GM18517 (cell line): ENCODE results near the gene LPP.

ENCODE experiments used
- ATAC-seq: cut with Tn5 transposase; IDR thresholded peaks from one replicate; pipeline ENCODE4 v1.9.1; 2021; ENCODE audit warnings: mild to moderate bottlenecking, moderate library complexity; ENCODE audit not compliant: unreplicated experiment

LPP gene

DNA sequence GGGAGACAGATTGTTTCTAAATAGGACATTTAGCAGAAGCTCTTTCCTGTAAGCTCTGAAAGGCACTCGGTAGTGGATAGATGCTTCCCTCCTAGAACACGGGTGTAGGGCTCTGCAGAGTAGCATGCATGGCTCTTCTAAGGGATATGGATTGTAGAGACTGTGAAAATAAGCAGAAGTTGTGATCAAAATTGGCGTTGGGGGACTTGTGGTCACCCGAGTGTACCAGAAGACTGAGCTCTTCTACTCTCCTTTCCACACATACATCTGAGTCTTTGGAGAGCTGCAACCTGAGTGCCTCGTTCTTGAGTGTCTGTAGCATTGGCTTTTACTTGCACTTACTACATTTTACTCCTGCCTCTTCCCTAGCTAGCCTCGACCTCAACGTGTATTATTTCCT, 197.7 kb downstream of the LPP start:
- ATAC-seq, result no peak

DNA sequence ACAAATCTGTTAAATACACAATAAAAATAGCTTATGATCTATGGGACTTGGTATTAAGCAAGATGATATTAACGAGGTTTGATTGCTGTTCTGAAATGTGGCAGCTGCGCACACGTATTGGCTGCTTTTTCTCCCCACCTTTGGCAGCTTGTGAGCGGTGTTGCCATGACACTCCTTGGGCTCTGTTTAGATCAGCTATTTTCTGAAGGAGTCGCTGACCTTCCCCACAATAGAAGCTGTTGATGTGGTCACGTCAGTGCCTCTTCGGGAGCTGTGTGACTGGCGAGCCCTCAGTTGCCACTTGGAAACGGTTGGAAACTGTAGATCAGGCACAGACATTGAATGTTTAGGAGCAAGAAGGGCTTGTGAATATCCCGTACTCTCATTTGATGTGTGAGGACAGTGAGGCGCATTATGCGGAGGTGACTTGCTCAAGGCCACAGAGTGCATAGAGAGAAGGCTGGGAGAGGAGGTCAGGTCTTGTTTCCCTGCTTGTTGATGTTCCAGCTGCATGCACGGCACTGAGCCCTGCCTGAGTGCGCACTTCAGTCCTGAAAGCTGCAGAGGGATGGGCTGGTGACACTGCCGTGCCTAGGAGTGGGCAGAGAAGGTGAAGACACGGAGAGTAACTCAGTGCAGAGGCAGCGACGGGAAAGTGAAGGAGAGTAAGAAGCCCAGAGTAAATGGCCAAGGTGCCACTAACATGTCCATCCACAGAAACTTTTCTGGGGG, 198.4 kb downstream of the LPP start:
- no peak for ATAC-seq

DNA sequence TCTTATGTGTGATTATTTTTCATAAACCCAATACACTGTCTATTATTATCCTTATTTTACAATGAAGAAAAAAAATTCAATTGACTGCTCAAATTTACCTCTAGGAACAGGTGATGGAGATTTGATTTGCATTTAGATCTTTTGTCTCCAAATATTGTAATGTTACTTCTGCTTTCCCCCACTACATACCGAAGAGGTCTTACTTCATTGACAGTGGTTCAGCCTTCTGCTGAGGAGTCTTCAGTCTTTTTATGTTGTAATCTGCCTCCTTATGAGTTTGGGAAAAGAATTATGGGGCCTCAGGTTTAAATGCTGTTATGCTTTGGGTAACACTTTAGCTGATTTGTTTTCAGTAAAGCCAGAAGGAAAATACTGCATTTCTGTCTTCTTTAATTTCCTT, 199.5 kb downstream of the LPP start:
- ATAC-seq, result no peak

GRCh38 chr3:188358787-188359493, 205.0 kb downstream of the LPP start:
- no peak for ATAC-seq

DNA sequence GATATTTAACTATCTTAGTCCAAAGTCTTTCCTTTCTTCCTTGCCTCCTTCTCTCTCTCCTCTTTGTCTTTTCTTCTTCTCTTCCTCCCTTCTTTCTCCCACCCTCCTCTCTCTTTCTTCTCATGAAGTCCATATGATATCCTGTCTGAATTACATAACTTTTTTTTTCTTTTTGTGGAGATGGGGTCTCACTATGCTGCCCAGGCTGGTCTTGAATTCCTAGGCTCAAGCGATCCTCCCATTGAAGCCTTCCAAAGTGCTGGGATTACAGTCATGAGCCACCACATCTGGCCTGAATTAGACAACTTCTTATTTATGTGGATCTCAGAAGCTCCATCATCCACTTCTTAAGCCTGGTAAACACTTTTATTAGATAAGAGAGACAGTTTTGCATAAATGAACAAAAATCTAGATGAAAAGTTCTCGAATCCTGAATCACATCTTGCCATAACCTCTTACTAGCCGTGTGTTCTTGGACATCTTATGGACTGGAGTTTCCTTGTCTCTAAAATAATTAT, 206.5 kb downstream of the LPP start:
- ATAC-seq, result no peak

- no peak for ATAC-seq
Measured at GRCh38 chr3:188361888-188362287, 207.9 kb downstream of the LPP start.

DNA sequence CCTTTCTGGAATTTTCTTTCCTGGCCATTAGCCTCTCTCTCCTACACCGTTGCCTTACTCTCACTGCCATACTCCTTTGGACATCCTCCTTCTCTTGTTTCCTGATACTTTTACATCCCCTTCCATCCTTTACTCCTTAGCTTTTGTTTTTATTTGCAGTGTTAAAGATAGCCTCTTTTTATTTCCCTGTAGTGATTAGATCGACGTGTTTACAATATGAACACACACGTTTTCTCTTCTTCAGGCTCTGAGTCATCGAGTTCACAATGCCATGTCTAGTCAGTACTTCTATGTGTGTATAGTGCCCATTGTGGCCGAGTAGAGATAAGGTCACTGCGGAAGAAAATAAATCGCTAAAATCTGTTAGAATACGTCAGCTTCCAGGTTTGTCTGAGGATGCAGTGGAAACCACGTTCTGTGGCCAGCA, 208.5 kb downstream of the LPP start:
- ATAC-seq, result no peak

DNA sequence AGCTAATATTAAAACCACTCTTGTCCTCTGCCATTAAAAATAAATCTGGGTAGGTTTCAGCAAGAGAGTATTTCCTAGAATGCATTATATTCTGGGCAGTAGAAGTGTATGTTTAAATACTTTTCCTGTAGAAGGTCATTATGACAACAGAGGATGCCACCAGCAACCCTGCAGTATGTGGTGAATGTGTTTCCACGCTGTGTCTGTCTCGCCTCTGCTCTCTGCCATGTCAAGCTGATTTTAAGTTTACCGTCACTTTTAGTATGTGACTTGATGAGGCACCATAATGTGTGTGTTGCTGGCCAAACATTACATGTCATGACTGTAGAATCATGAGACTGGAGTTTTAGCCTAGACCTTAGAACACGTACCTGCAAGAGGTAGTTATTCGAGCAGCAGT, 211.2 kb downstream of the LPP start:
- no peak for ATAC-seq

DNA sequence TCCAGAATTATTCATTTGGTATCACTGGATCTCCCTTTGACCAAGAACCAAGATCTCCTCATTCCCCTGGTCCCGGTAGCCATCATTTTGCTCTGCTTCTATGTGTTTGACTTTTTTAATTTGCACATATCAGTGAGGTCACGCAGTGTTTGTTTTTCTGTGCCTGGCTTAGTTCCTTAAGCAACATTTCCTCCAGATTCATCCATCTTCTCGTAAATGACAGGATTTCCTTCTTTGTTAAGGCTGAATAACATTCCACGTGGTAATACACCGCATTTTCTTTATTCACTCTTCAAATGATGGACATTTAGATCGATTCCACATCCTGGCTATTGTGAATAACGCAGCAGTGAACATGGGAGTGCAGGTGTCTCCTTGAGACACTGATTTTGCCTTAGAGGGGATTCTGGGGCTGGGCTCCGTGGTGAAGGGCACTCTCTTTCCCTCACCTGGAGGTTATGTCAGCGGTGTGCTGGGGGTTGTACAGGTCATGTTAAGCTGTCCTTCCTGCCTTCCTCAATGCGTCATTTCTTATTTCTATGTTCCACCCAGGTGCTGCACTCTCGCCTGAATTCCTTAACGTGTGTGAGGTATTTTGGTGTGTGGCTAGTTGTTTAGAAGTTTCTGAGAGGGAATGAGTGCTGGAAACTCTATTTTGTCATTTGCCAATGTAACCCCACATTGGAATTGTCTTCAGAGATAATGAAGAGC, 212.2 kb downstream of the LPP start:
- no peak for ATAC-seq

DNA sequence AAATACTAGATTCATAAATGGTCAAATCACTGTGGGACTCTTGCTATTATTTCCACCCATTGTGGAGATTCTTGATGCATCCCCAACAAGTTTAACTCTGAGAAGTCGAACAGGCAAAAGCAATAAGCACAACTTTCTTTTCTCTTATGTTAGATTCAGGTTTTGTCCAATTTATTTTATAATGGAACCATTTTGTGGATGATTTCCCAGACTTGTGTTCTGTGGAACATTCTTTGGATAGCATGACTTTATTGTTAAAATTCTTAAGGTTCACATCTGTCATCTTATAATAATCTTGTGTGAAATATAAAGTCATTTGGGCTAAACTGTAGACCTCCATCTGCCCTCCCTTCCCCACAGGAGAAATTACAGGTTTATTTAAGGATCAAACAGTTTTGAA, 213.7 kb downstream of the LPP start:
- no peak for ATAC-seq

DNA sequence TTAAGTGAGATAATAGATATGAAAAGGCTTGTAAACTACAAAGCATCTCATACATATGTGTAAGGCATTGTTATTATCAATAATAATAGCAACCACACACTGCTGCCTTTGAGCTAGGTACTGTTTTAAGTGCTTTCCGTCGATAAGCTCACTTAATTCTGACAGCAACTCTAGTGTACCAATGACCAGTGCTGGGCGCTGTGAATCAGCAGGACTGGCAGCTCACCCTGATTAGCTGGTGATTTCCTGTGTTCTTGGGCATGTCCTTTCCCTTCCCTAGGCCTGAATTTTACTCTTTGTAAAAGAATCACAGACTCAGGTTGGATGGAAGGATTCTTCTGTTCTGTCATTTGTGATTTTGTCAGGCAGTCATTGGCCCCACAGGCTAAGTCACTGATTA, 215.6 kb downstream of the LPP start:
- no peak for ATAC-seq

DNA sequence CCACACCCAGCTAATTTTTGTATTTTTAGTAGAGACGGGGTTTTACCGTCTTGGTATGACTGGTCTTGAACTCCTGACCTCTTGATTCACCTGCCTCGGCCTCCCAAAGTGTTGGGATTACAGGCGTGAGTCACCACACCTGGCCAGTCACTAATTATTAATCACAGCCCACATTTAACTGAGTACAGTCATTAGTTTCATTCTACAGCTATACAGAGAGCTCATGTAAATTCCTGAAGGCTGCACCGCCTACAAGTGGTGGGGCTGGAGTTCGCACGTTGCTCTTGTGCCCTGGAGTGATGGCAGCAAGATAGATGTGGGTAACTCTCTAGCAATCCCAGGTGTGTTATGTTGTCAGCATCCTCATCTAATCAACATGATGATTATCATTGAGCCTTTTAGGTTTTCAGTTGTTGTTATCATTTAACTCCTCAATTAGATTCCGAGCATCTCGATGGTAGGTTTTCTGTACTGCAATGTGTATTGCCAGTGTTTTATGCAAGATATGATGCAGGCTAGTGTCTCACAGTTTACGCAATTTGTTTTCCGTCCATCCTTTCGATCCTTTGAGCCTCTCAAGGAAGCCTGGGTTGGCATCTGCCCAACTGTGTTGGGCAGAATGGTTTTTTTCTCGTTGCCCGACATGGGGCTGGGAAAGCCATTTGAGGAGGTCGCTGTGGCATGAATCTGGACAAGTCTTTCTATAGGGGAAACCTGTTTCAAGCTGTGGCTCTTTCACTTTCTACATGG, 216.3 kb downstream of the LPP start:
- ATAC-seq, result no peak

- ATAC-seq, result no peak
Measured at GRCh38 chr3:188378786-188379185, 224.8 kb downstream of the LPP start.

- no peak for ATAC-seq
Measured at GRCh38 chr3:188380252-188380651, 226.3 kb downstream of the LPP start.

DNA sequence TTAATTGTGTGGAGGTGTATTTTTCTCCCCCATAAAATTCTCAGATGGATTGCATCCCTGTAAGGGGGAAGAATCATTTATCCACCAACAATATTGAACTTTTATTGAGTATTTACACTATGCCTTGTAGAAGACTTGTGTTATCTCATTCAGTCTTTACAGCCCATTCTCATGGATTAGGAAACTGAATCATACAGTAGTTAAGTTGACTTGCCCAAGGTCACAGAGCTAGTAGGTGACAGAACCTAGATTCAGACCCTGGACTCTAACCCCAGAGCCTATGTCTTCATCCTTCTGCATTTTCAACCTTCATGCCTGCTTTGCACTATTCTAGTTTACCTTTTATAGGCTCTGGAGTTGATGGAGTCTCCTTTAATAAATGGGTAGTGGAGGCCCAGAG, 226.8 kb downstream of the LPP start:
- no peak for ATAC-seq

GRCh38 chr3:188383748-188384147, 229.8 kb downstream of the LPP start:
- no peak for ATAC-seq

- no peak for ATAC-seq
Measured at GRCh38 chr3:188385295-188385694, 231.3 kb downstream of the LPP start.

DNA sequence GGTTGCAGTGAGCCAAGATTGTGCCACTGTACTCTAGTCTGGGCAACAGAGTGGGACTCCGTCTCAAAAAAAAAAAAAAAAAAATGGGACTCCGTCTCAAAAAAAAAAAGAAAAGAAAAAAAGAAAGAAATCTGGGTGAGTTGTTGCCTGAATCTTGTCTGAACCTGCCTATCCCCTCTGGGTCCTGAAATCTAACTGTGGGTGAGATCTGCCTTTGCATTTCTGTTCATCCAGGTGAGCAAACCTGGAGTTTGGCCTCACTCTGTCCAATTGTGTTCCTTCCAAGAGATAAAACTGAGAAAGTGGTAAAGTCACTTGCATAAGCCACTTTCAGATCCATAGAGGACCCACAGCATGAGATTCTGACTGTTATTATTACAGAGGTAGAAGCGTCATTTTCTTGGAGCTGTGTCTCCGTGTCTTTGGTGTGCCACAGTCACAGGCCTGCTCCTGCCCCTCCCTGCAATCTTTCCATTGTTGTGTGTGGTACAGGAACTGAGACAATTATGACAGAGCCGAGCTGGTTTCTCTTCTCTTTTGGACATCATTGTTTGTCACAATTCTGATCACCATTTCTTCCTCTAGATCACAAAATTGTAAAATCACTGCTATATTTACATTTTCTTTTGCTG, 235.9 kb downstream of the LPP start:
- peak; percentile 87 for ATAC-seq

DNA sequence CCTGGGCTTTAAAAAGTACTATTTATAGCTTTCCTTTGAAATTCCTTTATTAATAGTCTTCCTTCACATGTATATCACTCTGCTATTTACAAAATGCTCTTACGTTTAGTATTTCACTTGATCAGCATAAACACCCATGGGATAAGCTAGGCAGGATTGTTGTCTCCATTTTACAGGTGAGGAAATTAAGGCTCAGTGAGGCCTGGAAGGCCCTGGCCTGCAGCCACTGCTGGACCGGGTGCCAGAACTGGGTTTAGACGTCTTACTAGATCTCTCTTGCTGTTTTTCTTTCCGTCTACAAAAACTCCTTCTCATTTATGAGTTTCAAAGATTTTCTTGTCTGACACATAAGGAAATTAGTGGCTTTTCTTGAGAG, 236.4 kb downstream of the LPP start:
- peak; percentile 30 for ATAC-seq

- ATAC-seq, result no peak
Measured at GRCh38 chr3:188390775-188391443, 237.0 kb downstream of the LPP start.
